WTC11 (cell line): ENCODE results near the gene PXN. TPM values are rescaled to one million over a fixed set of nuclear protein-coding genes. Genes with fewer than 3 reads are reported as not detected.

Source experiments
- ATAC-seq: fragments of 200-7000 bp; cut with Tn5 transposase; 2 replicates; pipeline ENCODE4 v1.10.0; 2021; ENCODE audit warnings: mild to moderate bottlenecking, moderate library complexity
- CTCF ChIA-PET: fragments of 300-600 bp; sonication (Branson Sonifier 250); formaldehyde crosslinking; loops from one replicate; lab custom pipeline; 2021; ENCODE audit warnings: antibody characterized with exemption; lab: Charles Lee
- POLR2A ChIA-PET: fragments of 350-600 bp; sonication (Branson Sonifier 250); formaldehyde crosslinking; loops from one replicate; lab custom pipeline; 2021; ENCODE audit warnings: antibody characterized with exemption; lab: Charles Lee
- DNase-seq: peaks from one replicate; pipeline ENCODE4 v3.0.0; 2021; ENCODE audit warnings: low spot score
- H3K27ac Mint-ChIP-seq: 2 replicates; pipeline ENCODE4 v1.8.0; 2021; ENCODE audit warnings: mixed read lengths
- H3K27me3 Mint-ChIP-seq: 2 replicates; pipeline ENCODE4 v1.8.0; 2021; ENCODE audit warnings: low read depth, mild to moderate bottlenecking, moderate library complexity, mixed read lengths
- H3K36me3 Mint-ChIP-seq: 2 replicates; pipeline ENCODE4 v1.8.0; 2021; ENCODE audit warnings: mixed read lengths
- H3K4me1 Mint-ChIP-seq: 2 replicates; pipeline ENCODE4 v1.8.0; 2022; ENCODE audit warnings: mixed read lengths
- H3K4me3 Mint-ChIP-seq: 2 replicates; pipeline ENCODE4 v1.8.0; 2021; ENCODE audit warnings: mild to moderate bottlenecking, moderate library complexity, mixed read lengths
- H3K9me3 Mint-ChIP-seq: 2 replicates; pipeline ENCODE4 v1.8.0; 2021; ENCODE audit warnings: mixed read lengths
- ATF1 ChIP-seq: sonication (generic); formaldehyde crosslinking; IDR thresholded peaks from 2 replicates; pipeline ENCODE4 v1.8.1; 2023; ENCODE audit warnings: mild to moderate bottlenecking, moderate library complexity, missing genetic modification reagents
- ATF2 ChIP-seq: sonication (generic); formaldehyde crosslinking; IDR thresholded peaks from 2 replicates; pipeline ENCODE4 v1.8.1; 2022; ENCODE audit warnings: low read depth, missing genetic modification reagents, borderline replicate concordance
- GABPB1 ChIP-seq: sonication (generic); formaldehyde crosslinking; IDR thresholded peaks from 2 replicates; pipeline ENCODE4 v1.8.1; 2023; ENCODE audit warnings: mild to moderate bottlenecking, missing genetic modification reagents
- GRHL2 ChIP-seq: fragments of 250-450 bp; sonication (Bioruptor Pico); IDR thresholded peaks from 2 replicates; pipeline ENCODE4 v1.8.0; 2022; ENCODE audit warnings: mild to moderate bottlenecking, moderate library complexity; ENCODE audit not compliant: insufficient replicate concordance, severe bottlenecking
- MAX ChIP-seq: sonication (generic); formaldehyde crosslinking; IDR thresholded peaks from 2 replicates; pipeline ENCODE4 v1.8.0; 2022; ENCODE audit warnings: mild to moderate bottlenecking, missing genetic modification reagents
- MYBL2 ChIP-seq: sonication (generic); formaldehyde crosslinking; IDR thresholded peaks from 2 replicates; pipeline ENCODE4 v1.8.1; 2023; ENCODE audit warnings: mild to moderate bottlenecking, moderate library complexity, missing genetic modification reagents
- NR3C1 ChIP-seq: sonication (generic); formaldehyde crosslinking; conservative IDR thresholded peaks from 2 replicates; pipeline ENCODE4 v1.8.1; 2023; ENCODE audit warnings: low read depth, mild to moderate bottlenecking, missing genetic modification reagents
- OVOL2 ChIP-seq: fragments of 250-450 bp; sonication (Bioruptor Pico); IDR thresholded peaks from 2 replicates; pipeline ENCODE4 v1.9.0; 2021; ENCODE audit warnings: mild to moderate bottlenecking, borderline replicate concordance
- PRDM15 ChIP-seq: sonication (generic); formaldehyde crosslinking; IDR thresholded peaks from 2 replicates; pipeline ENCODE4 v1.8.0; 2022; ENCODE audit warnings: missing genetic modification reagents
- TEAD1 ChIP-seq: sonication (generic); formaldehyde crosslinking; IDR thresholded peaks from 2 replicates; pipeline ENCODE4 v1.8.0; 2022; ENCODE audit warnings: mild to moderate bottlenecking, missing genetic modification reagents
- ZNF121 ChIP-seq: sonication (generic); formaldehyde crosslinking; IDR thresholded peaks from 2 replicates; pipeline ENCODE4 v1.8.0; 2023; ENCODE audit warnings: missing genetic modification reagents
- ZNF138 ChIP-seq: sonication (generic); formaldehyde crosslinking; conservative IDR thresholded peaks from 2 replicates; pipeline ENCODE4 v1.8.1; 2022; ENCODE audit warnings: mild to moderate bottlenecking, moderate library complexity, missing genetic modification reagents
- total RNA-seq: library from RNA; stranded (reverse); gene quantifications from 3 replicates; pipeline ENCODE4 v1.2.3, GENCODE V29; 2021
- TF ChIP-seq, protein P1 (sequence below): sonication (generic); formaldehyde crosslinking; IDR thresholded peaks from 2 replicates; pipeline ENCODE4 v1.8.1; 2022; ENCODE audit warnings: low read depth, mild to moderate bottlenecking, moderate library complexity, missing genetic modification reagents, borderline replicate concordance
- TF ChIP-seq, protein P2 (sequence below): fragments of 250-450 bp; sonication (Bioruptor Pico); IDR thresholded peaks from 2 replicates; pipeline ENCODE4 v1.9.0; 2021; ENCODE audit warnings: moderate library complexity, mild to moderate bottlenecking, inconsistent platforms, borderline replicate concordance
- TF ChIP-seq, protein P3 (sequence below): sonication (generic); formaldehyde crosslinking; IDR thresholded peaks from 2 replicates; pipeline ENCODE4 v1.8.1; 2023; ENCODE audit warnings: mild to moderate bottlenecking, moderate library complexity, missing genetic modification reagents

Gene PXN
- total RNA-seq, 1 experiment from 2014 or later: 132 TPM

DNA sequence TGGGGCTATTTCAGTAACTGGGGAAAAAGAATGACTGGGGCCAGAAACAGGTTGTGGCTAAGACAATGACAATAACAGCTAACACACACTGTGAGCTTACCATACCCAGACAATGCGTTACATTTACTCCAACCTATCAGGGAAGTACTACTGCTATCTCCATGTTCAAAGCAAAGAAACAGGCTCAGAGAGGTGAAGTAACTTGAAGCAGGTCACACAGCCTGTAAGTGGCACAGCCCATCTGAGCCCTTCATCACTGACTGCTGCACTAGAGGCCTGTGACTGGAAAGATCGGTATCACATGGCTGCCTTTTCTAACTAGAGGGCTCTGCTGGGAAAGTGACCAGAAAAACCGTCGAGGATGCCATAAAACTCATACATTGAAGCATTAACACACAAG is 78.9 kb downstream of the PXN start:
- Mint-ChIP-seq H3K27ac (no peak overlapping the region), H3K4me3 (no peak overlapping the region), H3K9me3 (no peaks in the 10 kb centered on the region), H3K27me3 (no peaks in the 10 kb centered on the region; the same call in 1 of the 2 replicates), H3K4me1 (no peaks in the 10 kb centered on the region), H3K36me3 (peaks cover 78% of the 10 kb centered on the region)
- ChIA-PET POLR2A (no interaction called here), CTCF (no interaction called here)
- TF ChIP-seq ZNF138 (CRISPR knock-in tag) (no peak), NR3C1 (no peak), ZNF121 (CRISPR knock-in tag) (no peak), GRHL2 (CRISPR knock-in tag) (no peak), MYBL2 (CRISPR knock-in tag) (no peak), GABPB1 (no peak), OVOL2 (CRISPR knock-in tag) (no peak)
- TF ChIP-seq, protein P1, sequence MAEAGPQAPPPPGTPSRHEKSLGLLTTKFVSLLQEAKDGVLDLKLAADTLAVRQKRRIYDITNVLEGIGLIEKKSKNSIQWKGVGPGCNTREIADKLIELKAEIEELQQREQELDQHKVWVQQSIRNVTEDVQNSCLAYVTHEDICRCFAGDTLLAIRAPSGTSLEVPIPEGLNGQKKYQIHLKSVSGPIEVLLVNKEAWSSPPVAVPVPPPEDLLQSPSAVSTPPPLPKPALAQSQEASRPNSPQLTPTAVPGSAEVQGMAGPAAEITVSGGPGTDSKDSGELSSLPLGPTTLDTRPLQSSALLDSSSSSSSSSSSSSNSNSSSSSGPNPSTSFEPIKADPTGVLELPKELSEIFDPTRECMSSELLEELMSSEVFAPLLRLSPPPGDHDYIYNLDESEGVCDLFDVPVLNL (CRISPR knock-in tag): no peak
- DNase-seq (no peak), ATAC-seq (no peak)

- ATAC-seq (no peak), DNase-seq (no peak)
- CTCF ChIA-PET: no interaction called here
- Mint-ChIP-seq H3K4me3 (no peak overlapping the region), H3K4me1 (no peaks in the 10 kb centered on the region), H3K9me3 (no peaks in the 10 kb centered on the region), H3K27ac (0 out of 2 replicates have a peak overlapping the region, but pooled peaks have one; percentile 57), H3K27me3 (no peaks in the 10 kb centered on the region; the same call in 1 of the 2 replicates), H3K36me3 (peaks cover 65% of the 10 kb centered on the region)
- TF ChIP-seq, protein P2, sequence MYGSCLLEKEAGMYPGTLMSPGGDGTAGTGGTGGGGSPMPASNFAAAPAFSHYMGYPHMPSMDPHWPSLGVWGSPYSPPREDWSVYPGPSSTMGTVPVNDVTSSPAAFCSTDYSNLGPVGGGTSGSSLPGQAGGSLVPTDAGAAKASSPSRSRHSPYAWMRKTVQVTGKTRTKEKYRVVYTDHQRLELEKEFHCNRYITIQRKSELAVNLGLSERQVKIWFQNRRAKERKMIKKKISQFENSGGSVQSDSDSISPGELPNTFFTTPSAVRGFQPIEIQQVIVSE (CRISPR knock-in tag): no peak
- TF ChIP-seq PRDM15 (CRISPR knock-in tag) (no peak), TEAD1 (no peak), MAX (CRISPR knock-in tag) (no peak), ATF1 (CRISPR knock-in tag) (no peak), ATF2 (CRISPR knock-in tag) (no peak)
- TF ChIP-seq, protein P3, sequence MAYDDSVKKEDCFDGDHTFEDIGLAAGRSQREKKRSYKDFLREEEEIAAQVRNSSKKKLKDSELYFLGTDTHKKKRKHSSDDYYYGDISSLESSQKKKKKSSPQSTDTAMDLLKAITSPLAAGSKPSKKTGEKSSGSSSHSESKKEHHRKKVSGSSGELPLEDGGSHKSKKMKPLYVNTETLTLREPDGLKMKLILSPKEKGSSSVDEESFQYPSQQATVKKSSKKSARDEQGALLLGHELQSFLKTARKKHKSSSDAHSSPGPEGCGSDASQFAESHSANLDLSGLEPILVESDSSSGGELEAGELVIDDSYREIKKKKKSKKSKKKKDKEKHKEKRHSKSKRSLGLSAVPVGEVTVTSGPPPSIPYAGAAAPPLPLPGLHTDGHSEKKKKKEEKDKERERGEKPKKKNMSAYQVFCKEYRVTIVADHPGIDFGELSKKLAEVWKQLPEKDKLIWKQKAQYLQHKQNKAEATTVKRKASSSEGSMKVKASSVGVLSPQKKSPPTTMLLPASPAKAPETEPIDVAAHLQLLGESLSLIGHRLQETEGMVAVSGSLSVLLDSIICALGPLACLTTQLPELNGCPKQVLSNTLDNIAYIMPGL: no peak
- POLR2A ChIA-PET: no interaction called here
Measured at GRCh38 chr12:120183211-120183631, 82.3 kb downstream of the PXN start.
